COLO668 (cell line): ENCODE results near the gene EFNA1.
"Not testable (repeated sequence)": the region's sequence is repeated elsewhere in the genome, so short reads cannot be mapped to it uniquely, and the experiment has no call there.

Experiments
- DNase-seq: peaks from one replicate; lab custom pipeline; 2025; ENCODE audit not compliant: unreplicated experiment; lab: John Stamatoyannopoulos, UW

Gene EFNA1

DNA sequence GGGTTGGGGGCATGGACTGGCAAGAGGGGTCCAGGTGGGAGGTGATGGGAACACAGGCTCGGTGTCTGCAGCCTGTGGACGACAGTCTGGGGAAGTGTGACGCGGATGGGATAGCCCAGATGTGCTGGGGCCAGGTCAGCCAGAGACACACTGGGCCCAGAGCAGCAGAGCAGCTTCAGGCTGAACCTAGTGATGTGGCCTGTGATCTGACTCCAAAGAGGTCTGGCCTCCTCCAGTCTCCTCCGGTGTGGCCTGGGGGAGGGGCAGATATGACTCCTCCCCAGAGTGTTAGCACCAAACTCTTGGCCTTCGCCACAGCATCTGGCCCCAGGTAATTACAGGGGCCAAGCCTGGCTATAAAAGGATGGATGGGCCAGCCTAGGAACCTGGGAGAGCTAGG is 35.5 kb upstream of the EFNA1 start:
- DNase-seq, result no peak

DNA sequence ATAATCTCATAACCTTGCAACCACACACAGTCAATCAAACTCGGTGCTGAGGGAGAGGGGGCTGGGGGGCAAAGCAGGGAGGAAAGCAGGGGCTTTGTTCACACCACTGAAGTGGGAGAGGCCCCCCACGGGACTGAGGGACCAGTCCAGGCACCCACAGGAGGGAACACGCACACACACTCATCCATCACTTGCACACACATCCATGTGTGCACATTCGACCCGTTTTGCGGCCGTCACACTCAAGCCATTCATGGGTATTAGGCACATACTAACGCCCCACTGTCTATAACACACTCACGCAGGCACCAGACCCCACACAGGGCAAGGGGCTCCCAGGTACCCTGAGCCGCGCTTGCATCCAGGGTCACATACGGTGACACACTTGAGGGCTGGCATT is 35.0 kb upstream of the EFNA1 start:
- DNase-seq, result no peak

DNA sequence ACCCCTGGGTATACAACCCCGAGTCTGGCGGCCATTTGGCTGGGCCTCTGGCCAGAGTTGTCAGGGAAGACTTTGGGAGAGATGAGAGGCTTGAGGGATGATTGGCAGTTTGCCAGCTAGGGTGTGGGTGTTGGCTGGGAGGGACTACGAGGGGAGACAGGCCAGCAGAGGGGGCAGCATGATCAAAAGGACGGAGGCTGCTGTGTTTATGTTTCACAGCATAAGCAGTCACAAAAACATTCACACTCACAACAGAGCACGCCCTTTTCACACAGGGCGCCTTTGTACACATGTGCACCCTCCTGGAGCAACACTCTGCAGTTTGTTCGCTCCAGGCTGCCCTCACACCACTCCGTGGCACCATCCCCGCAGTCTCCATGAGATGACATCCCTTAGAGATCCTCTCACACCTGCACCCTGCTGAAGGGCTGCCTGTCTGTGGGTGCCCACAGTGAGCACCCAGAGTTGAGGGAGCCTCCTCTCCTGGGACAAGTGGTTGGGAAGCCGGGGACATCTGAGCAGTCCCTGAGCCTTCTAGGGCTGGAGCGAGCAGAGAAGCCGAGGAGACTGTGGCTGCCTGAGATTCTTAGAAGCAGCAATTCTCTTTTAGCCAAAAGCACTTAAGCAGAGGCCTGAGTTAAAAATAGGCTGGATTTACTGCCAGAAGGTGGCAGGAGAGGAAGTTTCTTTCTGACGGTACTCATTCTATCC is 33.6 kb upstream of the EFNA1 start:
- DNase-seq, result peak; percentile 85

DNA sequence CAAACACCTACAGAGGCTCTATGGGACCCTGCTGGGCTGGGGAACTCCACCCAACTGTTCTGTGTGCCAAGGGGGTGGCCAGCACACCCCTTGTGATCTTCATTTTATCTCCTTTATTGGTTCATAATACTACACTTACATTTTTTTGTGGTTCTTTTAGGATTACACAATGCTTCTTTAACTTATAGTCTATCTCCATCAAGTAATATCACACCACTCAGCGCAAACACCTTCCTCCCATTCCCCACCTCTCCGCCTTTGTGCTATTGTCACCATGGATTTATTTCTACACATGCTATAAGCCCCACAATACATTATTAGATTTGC is 33.1 kb upstream of the EFNA1 start:
- no peak for DNase-seq

DNA sequence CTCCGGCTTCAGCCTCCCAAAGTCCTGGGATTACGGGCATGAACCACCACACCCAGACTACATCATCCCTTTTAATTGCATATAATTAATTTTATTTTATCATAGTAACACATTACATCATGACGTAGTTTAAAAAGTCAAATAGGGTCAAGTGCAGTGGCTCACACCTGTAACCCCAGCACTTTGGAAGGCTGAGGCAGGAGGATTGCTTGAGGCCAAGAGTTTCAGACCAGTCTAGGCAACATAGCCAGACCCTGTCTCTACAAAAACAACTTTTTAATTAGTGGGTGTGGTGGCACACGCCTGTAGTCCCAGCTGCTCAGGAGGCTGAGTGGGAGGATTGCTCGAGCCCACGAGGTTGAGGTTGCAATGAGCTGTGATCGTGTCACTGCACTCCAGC is 28.3 kb upstream of the EFNA1 start:
- DNase-seq, result no peak

DNA sequence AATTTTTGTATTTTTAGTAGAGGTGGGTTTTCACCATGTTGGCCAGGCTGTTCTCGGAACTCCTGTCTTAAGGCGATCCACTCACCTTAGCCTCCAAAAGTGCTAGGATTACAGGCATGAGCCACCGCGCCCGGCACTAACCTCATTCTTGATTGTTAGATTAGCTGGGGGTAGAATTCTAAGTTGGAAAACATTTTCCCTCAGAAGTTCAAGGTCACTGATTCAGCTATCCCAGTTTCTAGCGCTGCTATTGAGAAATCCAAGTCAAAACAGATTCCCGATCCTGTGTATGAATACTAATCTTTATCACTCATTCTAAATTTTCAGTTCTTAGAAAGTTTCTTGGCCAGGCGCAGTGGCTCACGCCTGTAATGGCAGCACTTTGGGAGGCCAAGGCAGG is 24.4 kb upstream of the EFNA1 start:
- DNase-seq, result no peak

DNA sequence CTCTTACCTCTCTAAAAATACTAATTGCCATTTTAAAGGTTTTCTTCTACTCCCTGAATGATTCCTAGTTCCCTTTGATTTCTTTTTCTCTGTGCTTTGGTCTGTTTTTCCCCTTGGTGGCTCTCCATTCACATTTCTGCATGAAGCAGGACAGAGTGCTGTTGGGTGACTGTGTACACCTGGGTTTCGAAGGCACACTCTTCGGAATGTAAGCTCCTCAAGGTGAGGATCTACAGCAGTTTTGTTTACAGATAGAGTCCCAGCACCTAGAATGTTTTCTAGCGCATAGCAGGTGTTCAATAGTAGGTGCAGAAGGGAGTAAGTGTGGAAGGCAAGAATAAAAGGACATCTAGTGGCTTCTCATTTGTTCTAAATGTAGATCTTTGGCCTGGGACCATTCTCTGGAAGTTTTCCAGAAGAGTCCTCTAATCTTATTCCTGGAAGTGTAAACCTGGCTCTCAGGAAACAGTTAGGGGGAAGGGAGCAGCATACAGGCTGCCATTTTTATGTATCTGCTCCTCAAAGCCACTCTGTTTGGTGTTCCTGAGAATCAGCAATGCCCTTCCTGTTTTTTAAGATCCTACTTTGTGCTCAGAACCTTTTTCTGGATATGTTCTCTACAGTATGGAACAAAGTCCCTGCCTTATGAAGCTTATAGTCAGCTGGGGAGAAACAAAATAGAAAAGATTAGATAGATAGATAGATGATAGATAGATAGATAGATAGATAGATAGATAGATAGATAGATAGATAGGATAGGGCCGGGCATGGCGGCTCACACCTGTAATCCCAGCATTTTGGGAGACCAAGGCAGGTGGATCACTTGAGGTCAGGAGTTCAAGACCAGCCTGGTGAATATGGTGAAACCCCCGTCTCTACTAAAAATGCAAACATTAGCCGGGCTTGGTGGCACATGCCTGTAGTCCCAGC is 22.8 kb upstream of the EFNA1 start:
- DNase-seq, result no peak

DNA sequence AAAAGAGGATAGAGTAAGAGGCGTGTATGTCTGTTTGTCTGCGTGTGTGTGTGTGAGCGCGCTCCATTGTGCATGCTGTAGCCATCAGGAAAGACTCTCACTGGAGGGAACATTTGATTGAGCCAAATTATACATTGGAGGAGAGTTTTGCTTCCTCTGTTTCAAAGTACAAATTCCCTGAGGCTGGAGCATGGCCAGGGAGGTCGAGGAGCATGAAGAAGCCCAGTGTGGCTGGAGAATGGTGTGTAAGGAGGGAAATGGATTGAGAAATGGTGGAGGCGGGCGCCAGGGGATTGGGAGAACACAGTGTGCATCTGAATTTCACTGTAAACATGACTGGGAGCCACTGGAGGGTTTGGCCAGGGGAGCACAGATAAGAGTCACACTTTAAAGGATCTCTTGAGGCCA is 22.1 kb upstream of the EFNA1 start:
- DNase-seq, result no peak

DNA sequence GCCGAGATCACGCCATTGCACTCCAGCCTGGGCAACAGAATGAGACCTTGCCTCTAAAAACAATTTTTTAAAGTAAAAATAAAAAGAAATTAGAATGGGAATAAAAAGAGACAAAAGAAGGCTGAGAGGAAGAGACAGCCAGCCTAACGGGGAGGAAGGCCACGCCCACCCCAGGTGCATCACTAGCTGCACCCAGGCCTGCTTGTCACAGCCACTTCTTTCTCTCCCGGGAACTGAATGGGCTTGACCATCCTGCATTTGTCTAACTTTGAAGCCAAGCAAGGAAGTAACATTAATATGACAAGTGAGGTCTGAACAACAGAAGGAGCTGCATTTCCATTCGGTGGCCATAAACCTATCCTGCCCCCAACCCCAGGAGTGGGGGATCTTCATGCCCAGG is 20.8 kb upstream of the EFNA1 start:
- peak; percentile 76 for DNase-seq

DNA sequence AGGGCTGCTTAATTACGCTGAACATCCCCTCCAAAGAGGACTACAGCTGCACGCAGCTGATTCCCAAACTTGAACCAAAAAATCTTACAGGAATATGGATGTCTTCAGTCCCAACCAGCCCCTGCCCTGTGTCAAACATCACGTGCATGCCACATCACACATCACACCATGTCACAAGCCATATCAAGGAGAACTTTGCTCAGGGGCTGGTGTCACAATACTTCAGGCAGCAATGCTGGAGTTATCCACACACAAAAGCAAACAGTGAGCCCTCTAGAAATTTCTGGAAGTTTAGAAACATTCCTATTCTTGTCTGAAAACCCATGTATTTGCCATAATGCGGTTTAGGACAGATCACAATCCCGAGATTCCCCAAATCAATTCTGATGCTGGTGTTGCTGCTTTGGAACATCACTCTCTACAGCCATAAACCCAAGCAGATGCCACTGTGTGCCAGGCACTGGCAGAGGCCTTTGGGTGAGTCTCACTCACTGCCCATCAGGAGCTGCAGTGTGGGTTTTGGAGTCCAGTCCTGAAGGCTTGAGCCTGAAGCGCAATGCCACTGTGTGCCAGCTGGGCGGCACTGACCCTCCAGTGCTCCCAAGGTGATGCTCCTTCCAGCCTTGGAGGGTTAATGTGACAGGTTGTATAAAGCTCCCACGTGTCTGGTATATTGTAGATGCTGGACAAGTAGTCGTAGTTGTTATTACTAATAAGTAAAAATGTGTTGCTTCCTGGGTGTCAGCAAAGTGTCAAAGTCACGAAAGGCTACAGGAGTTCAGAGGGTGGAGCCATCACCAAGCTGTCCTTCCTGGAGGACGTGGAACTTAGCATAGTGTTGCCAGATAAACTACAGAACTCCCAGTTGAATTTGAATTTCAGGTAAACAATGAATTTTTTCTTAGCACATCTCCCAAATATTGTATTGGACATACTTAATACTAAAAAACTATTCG is 20.1 kb upstream of the EFNA1 start:
- DNase-seq, result no peak

DNA sequence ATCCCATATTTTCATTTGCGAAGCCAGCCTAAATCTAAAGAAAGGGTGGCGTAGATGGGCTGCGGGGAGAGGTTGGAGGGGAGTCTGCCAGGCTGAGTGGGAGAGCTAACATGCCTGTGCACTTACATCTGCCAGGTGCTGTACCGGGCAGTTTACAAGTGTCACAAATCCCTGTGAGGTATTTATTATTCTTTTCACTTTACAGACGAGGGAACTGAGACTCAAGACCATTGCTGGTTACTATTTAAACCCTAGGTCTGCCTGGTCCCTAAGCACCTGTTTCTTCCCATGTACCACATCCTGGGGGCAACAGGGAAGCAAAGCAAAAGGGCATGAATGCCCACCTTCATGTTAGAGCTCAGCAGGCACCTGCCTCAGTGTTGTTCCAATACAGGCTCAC is 19.4 kb upstream of the EFNA1 start:
- DNase-seq, result no peak

DNA sequence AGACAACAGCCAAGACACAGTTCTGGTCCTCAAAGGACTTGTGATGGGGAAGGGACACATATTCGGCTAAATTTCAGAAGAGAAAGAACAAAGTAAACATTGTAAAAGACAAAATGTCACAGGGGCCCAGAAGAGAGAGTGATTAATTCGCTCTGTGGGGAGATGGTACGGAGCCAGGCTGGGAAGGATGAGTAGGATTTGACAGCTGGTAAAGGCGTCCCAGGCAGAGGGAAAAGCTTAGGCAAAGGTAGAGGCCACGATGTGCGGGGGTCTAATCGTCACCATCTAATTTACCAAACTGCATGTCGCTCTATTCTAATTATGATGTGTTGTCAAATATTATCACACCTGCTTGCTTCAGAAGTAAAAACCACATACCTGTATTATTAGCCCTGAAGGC is 17.3 kb upstream of the EFNA1 start:
- DNase-seq, result no peak

DNA sequence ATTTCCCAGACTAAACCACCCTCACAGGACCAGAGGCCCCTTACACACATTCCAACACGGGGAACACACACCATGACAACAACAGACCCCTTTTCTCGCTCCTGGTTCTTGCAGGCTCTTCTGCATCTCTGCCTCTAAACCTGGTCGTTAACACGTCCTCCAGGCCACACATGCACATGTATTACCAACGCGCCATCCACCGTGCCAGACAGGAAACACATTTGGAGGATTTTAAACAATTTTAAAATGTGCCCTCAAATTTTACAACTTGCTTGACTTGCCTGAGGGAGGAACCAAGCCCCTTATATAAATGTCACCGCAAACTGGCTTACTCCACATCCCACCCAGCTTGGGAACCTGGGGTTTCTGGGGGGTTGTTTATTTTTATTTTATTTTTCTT is 16.9 kb upstream of the EFNA1 start:
- DNase-seq, result no peak

DNA sequence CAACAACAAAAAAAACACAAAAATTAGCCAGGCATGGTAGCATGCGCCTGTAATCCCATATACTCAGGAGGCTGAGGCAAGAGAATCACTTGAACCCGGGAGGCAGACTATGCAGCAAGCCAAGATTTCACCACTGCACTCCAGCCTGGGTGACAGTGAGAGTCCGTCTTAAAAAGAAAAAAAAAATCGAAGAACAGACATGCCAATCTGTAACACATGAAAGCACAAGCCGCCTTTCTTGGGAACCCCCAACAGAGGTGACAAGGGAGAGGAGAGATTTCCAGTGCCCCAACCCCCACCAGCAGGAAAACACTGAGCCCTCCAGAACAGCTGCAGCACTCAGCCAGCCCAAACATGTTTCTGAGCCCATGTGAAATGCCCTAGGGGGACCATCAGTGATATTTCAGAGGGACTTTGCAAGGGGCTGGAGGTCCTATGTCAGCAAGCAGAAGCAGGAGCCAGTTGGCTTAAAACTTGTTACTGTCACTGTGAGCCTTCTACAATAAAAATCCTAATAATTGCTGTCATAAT is 14.2 kb upstream of the EFNA1 start:
- DNase-seq, result no peak

DNA sequence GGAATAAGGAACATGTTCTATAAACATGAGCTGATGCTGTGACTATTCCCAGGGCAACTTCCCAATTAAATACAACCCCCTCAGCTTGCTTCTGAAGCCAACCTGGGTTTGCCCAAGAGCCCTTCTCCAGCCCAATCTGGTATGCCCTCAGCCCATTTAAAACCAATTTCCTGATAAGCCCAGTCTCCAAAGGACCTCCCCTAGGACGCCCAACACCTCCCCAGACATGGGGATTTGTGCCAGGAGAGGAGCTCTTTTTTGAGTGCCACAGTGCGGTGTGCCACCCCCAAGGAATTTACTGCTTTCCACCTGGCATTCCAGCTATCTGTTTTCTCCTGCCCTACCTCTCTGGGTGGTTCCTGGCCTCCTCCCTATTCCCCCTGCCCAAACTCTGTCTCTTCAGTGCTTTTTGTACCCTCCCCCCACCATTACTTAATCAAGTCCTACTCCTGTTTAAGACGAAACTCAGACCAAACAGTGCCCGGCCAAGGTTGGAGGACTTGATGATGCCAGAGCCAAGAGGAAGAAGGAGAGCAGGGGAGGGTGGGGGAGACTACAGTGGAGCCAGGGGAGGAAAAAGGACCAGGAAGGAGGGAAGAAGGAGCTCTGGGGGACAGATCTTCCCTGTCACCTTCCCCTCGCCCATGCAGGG is 11.4 kb upstream of the EFNA1 start:
- no peak for DNase-seq

DNA sequence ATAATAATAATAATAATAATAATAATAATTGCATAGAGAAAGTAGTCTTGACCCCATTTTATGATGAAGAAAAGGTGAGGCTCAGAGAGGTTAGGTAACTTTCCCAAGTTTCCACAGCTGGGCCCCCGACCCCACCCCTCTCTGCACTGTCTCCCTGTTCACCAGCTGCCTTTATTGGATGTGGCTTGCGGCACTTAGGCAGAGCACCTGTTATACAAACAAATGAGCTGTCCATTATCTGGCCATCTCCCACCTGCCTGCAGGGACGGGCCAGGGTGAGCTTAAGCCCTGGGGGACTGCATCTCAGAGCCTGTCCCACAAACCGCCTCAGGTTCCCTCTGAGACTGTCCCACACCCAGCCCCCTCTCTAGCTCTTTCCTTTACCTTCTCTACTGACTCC is 10.1 kb upstream of the EFNA1 start:
- DNase-seq, result peak; percentile 83

DNA sequence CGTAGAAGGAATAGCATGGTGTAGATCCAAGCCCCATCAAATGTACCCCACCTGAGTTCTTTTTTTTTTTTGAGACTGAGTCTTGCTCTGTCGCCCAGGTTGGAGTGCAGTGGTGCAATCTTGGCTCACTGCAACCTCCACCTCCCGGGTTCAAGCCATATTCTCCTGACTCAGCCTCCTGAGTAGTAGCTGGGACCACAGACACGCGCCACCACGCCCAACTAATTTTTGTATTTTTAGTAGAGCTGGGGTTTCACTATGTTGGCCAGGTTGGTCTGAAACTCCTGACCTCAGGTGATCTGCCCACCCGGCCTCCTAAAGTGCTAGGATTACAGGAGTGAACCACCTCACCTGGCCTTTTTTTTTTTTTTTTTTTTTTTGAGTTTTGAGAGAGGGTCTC is 9.6 kb upstream of the EFNA1 start:
- not testable (repeated sequence) for DNase-seq

DNA sequence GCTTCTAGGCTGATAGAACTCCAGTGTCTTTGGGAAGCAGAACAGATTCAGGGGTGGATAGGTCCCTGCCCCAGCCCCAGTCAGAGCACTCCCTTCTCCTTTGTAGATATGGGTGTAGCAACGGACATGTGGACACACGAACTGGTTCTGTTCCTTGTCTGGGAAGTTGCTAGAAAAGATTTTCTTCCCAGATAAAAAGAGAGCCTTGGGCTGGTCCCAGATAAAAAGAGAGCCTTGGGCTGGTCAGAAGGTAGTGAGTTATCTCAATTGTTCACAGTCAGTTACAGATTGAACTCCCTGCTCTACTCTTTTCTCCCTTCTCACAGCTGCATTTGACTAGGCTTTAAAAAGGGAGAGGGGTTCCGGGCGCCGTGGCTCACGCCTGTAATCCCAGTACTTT is 7.4 kb upstream of the EFNA1 start:
- no peak for DNase-seq

DNA sequence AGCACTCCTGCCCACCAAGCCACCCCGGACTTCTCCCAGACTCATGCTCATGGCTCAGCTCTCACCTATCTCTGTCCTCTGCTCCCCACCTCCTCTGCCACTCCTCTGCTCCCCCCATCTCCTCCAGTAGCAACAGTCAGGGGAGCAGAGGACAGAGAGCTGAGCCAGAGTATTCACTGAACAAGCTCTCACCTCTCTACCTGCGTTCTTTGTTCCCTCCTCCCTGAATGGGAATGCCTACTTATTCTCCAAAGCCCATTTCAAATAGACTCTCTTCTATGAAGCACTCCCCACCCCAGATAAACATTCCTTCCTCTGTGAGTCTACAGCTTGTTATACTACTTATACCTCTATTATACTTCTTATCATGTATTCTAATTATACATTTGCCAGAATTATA is 6.4 kb upstream of the EFNA1 start:
- no peak for DNase-seq

DNA sequence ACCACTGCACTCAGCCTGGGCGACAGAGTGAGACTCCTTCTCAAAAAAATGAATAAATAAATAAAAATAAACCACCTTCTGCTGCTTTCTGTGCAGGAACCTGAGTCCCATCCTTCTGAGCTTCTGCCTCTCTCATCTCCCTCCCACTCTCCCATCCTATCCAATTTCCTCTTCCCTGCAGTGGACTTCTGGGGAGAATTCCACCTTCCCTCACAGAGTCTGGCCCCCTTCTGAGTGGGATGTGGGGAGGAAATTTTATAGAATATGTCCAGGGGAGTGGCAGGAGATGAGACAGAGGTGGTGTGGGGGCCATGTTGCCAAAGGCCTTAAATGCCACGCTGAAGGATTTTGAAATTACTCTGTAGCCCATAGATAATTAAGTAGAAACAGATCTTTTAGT is 5.4 kb upstream of the EFNA1 start:
- no peak for DNase-seq

DNA sequence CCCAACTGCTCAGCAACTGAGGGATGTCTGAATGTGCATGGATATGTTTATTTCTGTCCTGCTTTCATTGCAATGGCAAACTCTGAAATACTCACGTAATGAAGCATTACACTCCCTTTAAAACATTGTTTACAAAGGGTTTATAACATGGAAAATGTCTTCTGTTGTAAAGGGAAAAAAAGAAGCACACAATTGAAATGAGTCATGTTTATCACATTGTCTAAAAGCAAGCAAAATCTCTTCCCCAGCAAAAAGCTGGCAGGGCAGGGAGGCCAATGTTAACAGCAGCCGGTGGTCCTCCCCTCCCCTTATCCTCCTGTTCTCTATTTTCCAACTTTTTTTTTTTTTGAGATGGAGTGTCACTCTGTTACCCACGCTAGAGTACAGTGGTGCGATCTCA is 3.9 kb upstream of the EFNA1 start:
- DNase-seq, result no peak
